CD4-positive, alpha-beta T cell treated with Interleukin-6 for 4 hours (primary cell): ENCODE measurements around the gene TULP3.
A peak's percentile ranks its signal among the peaks of the same experiment; 100 is the strongest.

ENCODE experiments used
- DNase-seq: peaks from one replicate; pipeline ENCODE4 v3.0.0-alpha.2; 2020; ENCODE audit warnings: mixed read lengths

Gene TULP3

DNA sequence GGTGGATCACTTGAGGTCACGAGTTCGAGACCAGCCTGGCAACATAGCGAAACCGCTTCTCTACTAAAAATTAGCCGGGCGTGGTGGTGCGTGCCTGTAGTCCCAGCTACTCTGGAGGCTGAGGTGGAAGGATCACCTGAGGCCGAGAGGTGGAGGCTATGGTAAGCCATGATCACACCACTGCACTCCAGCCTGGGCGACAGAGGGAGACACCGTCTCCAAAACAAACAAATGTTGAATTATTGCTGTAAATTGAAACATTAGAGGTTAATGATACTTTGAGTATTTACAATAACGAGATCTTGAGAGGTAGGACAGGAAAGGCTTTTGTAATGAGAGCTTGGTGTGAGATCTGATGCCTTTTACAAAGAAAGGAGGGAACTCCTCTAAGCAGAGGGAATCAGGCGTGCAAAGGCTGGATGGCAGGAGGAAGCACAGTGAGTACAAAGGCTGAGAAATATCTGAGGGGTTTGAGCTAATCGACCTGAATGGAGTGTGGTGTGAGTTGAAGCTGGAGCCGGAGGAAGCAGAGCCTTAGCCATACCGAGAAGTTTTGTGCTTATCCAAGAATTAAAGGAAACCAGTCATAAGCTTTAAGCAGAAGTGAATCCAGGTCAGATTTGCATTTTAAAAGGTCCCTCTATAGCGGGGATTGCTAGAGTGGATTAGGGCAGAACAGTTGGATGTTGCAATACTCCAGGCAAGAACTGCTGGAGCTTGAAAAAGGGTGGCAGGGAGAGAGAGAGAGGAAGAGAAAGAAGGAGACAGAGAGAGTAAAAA is 12.5 kb upstream of the TULP3 start:
- DNase-seq: peak; percentile 13

DNA sequence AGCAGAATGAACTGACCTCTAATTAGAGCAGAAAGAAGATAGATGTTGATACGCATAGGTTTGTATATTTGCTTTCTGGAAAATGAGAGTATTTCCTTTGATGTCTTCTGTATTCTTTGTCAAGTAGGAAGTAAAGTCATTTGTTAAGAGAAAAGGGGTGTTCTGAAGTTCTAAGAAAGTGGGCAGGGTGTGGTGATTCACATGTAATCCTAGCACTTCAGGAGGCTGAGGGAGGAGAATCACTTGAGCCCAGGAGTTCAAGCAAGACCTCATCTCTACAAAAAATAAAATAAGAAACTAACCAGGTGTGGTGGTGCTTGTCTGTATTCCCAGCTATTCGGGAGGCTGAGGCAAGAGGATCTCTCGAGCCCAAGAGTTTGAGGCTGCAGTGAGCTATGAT is 10.8 kb upstream of the TULP3 start:
- no peak for DNase-seq

DNA sequence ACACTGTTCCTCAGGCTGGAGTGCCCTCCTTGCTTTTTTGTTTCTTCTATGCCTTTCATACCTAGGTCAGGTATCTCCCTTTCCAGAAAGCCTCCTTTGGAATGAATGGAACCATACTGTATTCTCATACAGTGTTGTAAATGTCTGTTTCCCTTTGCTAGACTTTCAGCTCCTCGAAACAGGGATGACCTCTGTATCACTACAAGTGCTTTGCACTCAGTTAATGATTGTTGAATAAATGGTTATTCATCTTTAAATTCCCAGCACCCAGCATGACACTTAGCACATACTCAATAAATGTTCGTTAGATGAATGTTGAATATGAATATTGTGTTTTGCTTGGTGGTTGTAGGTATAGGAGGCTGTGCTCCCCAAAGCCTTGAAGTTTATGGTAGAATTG is 5.9 kb upstream of the TULP3 start:
- no peak for DNase-seq

DNA sequence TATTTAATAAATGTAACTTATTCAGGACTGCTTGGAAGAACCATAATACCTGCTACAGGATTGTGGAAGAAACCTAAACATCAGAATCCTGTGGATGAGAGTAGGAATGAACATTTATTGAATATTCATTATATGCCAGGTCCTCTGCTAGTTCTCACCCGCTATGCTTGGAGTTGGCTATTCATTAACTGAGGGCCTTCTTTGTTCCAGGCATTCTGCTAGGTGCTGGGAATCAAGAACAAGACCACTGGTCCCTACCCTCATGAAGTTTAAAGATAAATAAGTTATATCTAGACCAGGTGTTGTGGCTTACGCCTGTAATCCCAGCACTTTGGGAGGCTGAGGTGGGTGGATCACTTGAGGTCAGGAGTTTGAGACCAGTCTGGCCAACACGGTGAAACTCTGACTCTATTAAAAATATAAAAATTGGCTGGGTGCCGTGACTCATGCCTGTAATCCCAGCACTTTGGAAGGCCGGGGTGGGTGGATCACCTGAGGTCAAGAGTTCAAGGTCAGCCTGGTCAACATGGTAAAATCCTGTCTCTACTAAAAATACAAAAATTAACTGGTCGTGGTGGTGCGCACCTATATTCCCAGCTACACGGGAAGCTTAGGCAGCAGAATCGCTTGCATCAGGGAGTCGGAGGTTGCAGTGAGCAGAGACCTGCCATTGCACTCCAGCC is 3.8 kb upstream of the TULP3 start:
- no peak for DNase-seq

DNA sequence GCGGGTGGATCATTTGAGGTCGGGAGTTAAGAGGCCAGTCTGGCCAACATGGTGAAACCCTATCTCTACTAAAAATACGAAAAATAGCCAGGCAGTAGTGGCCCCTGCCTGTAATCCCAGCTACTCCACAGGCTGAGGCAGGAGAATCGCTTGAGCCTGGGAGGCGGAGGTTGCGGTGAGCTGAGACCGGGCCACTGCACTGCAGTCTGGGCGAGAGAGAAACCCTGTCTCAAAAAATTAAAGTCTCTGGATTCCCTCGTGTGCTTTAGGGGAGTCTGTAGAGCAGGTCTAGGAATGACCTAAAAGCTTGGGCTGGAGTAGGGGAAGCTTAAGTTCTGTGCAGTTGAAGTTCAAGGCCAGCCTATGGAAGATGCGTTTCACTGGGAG is 697 bp upstream of the TULP3 start:
- DNase-seq: no peak

DNA sequence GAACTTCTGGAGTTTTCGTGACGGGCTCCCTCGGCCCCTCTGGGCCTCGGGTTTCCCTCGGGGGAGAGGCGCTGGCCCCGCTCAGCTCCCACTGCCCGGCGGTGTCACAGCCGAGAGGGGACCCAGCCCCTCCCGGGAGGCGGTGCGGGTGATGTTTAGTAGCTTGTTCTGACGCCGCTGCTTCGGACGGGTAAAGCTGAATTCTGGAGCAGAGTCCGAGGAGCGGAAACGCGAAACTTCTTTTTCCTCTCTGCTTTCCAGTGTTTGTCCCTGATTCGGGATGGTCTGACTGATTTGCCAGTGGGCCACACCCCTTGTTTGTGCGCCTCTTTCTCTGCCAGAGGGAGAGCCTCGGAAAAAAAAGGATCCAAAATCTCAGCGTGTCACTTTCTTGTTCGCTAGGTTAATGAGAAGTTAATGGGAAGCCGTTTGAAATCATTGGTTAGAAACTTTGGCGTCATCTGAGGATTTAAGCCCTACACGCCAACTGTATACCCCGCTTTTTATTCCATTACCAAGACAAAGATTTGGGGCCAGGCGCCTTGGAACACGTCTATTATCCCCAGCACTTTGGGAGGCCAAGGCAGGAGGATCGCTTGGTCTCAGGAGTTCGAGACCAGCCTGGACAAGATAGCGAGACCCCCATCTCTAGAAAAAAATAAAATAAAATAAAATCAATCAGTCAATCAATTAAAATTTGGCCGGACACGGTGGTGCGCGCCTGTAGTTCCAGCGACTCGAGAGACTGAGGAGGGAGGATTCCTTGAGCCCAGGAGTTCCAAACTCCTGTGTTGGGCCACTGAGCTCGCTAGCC is 756 bp downstream of the TULP3 start:
- peak; percentile 43 for DNase-seq

DNA sequence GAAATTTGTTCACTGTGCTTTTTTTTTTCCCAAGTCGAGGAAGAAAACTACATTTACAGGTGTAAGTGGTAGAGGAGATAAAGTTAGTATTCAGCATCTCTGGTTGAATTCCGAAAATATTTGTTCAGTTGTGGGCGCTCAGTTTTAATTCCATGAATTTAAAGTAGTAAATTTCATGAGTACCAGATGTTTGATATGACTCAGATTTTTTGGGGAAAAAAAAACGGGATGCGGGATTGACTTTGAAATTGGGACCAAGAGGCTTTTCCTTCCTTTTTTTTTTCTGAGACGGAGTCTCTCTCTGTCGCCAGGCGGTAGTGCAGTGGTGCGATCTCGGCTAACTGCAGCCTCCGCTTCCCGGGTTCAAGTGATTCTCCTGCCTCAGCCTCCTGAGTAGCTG is 1.6 kb downstream of the TULP3 start:
- DNase-seq: no peak

DNA sequence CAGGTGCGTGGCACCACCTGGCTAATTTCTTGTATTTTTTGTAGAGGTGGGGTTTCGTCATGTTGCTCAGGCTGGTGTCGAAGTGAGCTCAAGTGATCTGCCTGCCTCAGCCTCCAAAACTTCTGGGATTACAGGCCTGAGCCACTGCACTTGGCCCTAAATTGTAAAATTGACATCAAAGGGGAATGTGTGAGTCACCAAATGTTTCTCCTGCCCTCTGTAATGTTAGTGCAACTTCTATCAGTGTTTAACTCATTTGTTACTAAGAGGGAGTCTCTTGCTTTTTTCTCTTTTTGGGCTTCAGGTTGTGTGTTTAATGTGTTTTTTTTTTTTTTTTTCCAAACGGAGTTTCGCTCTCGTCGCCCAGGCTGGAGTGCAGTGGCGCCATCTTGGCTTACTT is 2.3 kb downstream of the TULP3 start:
- DNase-seq: no peak

DNA sequence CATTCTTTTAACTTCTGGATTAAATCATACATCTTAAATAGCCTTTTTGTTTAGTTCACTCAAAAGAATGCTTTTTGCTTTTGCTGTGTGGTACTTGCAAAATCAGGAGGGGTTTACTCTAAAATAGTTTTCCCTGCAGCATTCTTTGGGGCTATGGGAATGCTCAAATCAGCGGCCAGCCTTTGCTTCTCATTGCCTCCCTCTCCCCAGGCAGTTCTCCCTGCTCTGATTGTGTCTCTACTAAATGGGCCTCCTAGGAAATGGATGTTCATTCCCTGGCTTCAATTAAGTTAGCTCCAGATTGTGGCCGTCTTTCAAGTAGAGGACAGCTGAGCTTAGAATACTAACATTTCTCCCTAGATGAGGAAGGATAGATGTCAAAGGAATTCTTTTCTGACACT is 4.4 kb downstream of the TULP3 start:
- no peak for DNase-seq

DNA sequence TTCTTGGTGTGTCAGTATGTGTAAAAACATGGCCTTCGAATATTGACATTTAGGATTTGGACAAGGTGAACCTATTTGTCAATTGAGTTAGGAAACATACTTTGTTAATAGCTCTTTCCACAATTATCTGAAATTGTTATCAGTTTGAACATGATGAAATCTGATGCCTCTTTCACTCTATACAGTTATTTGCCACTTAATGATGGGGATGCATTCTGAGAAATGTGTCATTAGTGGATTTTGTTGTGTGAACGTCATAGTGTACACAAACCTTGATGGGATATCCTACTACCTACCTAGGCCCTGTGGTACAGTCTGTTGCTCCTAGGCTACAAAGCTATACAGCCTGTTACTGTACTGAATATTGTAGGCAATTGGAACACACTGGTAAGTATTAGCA is 4.8 kb downstream of the TULP3 start:
- DNase-seq: no peak

DNA sequence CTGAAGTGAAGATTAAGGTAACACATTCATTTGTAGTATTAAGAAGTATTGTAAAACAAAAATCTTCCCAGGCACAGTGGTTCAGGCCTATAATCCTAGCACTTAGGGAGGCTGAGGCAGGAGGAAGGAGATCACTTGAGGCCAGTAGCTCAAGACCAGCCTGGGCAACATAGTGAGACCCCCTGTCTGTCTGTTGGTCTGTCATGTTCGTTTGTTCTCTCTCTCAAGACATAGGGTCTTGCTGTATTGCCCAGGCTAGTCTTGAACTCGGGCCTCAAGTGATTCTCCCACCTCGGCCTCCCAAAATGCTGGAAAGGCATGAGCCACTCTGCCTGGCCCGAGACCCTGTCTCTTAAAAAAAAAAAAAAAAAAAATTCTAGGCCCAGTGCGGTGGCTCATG is 6.7 kb downstream of the TULP3 start:
- no peak for DNase-seq

DNA sequence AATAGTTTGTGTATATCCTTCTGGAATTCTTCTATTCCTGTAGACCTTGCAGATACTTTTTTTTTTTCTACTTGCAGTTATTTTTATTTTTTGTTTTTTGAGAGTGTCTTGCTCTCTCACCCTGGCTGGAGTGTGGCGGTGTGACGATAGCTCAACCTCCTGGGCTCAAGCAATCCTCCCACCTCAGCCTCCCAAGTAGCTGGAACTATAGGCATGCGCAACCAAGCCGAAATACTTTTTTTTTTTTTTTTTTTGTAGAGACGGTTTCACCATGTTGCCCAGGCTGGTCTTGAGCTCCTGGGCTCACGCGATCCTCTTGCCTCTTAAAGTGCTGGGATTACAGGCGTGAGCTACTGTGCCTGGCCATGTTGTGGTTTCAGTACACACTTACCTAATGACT is 10.0 kb downstream of the TULP3 start:
- no peak for DNase-seq

DNA sequence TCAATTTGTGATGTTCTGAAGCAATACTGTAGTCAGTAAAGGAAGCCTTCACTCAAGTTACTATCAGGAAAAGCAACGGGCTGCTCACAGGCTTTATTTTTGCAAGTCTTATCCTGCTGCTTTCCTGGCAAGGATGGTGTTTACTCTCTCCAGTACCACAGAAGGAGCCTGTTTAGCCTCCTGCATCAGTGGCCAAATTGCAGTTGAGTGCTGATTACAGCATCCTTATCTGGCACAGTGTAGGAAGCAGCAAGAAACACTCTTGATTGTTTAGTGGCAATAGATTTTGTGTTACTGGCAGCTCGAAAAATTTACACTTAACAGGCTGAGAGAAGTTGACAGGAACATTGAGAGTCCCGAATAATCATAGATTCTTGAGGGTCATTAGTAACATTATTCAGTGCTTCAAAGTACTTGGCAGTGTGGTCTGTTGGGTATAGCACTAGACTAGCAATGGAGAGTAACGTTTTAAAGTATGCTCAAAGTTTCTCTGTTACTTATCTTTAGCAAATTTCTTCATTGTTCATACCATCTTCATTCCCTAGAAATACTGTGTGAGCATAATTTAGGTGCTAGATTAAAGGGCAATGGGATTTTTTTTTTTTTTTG is 11.7 kb downstream of the TULP3 start:
- DNase-seq: no peak

DNA sequence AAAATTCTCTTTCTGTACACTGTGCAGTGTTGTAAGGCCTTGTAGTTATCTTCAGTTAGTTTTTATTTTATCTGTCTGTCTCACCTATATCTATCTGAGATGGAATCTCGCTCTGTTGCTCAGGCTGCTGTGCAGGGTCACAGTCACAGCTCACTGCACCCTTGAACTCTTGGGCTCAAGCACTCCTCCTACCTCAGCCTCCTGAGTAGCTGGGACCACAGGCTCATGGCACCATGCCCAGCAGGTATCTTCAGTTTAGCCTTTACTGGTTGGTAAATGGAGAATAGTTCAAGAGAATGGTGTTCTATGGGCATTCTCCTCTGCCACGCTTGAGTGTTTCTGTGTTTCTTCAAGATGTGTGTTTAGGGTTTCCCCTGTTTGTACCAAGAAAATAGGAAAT is 13.6 kb downstream of the TULP3 start:
- DNase-seq: no peak

DNA sequence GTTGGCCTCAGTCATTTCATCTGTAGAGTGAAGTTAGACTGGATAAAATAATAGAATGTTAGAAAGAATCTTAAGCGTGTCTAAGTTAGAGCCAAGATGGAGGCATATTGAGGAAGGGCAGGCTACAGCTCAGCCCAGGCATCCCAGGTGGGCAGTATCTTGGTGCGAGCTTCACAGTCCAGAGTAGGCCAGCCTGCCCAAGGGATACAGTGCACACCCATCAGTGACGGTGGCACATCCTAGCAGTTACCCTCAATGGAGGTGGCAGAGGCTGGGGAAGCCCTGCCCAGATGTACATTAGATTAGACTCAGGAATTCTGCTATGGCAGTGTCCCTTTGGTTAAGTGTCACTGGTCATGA is 21.5 kb downstream of the TULP3 start:
- no peak for DNase-seq

DNA sequence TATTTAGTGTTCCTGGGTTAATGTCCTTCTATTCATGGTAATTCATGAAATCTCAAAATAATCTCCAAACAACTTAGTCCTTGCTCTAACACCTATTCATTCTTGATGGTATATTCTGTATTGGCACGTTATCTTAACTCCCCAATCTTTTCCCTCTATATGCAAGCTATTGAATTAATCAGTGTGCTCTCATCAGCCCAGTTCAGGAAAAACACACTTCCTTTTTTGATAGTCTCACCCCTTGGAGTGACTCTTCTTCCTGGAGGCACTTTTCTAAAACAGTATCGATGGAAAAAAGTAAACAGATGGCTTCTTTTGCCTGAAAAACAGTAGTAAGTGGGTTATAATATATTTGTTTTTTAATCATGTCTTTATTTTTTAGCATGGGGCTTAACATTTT is 28.6 kb downstream of the TULP3 start:
- no peak for DNase-seq

DNA sequence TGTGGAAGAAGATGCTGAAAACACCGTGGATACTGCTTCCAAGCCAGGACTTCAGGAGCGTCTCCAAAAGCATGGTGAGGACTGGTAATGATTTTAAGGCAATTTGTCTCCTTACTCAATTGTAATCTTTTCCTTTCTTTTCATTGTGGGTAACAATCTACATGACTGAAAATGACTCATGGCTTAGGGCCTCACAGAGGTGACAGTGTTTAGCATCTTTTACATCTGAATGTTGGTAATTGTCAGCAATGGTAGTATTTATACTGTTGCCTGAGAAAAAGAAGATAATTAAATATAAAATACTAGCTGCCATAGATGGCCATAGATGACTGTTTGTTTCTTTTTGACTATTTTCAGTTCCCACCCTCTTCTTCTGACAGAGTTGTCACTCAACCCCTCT is 31.6 kb downstream of the TULP3 start:
- DNase-seq: no peak

DNA sequence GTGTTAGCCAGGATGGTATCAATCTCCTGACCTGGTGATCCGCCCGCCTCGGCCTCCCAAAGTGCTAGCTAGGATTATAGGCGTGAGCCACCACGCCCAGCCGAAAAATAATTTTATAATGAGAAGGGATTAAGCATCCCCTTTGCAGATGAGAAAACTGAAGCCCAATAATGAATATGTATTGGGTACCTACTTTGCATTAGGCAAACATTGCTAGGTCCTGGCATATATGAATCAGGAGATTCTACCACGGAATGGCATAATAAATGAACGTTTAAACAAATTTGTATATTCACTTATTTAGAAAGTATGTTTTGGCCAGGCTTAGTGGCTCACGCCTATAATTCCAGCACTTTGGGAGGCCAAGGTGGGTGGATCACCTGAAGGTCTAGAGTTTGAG is 32.4 kb downstream of the TULP3 start:
- no peak for DNase-seq

DNA sequence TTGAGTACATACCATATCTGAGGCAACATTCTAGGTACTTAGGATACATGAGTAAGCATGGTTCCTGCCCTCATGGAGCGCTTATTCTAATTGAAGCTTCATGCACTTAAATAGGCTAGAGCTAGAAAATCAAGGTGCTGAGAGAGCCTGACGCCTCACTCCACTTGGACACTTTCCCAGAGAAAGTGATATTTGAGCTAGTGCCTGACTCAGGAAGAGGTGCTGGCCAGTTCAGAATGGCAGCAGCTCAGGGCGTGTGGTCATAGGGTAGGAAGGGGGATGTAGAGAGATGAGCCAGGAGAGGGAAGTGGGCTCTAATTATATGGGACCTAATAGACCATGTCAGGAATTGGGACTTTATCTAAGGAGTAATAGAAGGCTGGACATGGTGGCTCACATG is 33.3 kb downstream of the TULP3 start:
- no peak for DNase-seq

DNA sequence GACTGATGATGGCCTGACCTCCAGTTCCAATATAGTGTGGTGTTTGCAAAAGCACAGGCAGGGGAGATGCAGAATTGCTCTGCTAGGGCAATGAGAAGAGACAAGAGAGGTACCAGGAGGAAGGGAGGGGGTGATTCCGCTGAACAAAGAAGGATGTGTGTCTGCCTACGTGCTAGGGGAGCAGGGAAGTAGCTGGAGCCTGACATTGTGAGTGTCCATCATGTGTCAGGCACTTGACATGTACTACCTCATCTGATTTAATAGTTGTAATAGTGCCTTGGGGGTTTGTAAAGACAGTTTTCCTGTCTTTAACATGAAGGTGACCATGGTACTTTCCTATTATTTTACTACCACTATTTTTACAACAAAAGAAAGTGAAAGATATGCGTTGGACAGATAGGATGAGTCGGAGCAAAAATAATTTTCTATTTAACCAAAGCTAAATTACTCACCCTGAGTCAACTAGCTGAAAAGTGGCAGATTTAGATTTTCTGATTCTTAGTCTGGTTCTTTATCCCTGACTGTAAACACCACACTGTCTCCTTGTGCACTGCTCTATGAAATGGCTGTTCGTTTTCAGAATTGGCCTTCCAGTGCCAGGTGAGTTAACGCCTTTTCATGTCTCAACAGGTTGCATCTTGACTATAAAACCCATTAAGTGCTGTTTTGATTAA is 34.8 kb downstream of the TULP3 start:
- DNase-seq: no peak

DNA sequence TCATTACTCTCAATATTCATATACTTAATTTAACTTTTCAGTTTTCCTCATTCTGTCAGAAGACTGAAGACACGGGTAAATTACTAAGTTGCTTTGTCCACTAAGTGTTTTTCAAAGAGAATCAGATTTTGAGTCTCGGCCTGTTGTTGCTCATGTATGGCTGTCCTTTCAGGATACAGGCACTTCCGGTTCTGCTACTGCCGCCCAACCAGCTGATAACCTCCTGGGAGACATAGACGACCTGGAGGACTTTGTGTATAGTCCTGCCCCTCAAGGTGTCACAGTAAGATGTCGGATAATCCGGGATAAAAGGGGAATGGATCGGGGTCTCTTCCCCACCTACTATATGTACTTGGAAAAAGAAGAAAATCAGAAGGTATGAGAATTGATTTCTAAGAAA is 40.2 kb downstream of the TULP3 start:
- no peak for DNase-seq

DNA sequence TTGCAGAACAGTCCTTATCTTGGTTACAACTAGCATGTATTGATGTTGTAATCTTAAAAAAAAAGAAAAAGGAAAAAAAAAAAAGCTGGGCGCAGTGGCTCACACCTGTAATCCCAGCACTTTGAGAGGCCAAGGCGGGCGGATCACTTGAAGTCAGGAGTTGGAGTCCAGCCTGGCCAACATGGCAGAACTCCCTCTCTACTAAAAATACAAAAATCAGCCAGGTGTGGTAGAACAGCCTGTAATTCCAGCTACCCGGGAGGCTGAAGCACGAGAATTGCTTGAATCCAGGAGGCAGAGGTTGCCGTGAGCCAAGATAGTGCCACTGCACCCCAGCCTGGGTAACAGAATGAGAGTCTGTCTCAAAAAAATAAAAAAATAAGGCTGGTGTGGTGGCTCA is 42.9 kb downstream of the TULP3 start:
- no peak for DNase-seq

DNA sequence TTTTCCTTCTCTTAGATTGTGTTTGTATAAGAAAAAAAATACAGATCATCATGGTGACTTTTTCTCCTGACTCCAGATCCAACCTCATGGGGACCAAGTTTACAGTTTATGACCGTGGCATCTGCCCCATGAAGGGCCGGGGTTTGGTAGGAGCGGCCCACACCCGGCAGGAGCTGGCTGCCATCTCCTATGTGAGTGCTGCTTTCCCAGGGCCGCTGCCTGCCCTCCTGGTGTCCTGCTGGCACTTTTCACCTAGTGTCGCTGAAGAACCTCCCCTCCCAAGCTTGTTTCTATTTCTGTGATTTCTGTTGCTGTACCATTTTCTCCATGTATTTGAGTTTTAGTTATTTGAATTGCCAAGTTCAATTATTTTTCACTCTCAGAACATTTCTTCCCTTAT is 43.7 kb downstream of the TULP3 start:
- no peak for DNase-seq
